Keratinocyte (primary cell): ENCODE results near the gene NPAS3. TPM values are rescaled to one million over a fixed set of nuclear protein-coding genes. Genes with fewer than 3 reads are reported as not detected.

Source experiments
- DNase-seq: peaks from one replicate; pipeline ENCODE4 v3.0.0-alpha.2; 2011; ENCODE audit warnings: low read depth, missing footprints, low spot score
- FAIRE-seq: peaks from 2 replicates; lab custom pipeline; 2011; peaks lifted over from hg19 to GRCh38; lab: Jason Lieb, UNC
- H2AFZ ChIP-seq: 2 replicates; pipeline ENCODE4 v1.6.0; 2012; ENCODE audit warnings: low read length, control low read depth, inconsistent platforms; ENCODE audit not compliant: control insufficient read depth
- H3K27ac ChIP-seq: 2 replicates; pipeline ENCODE4 v1.5.1; 2011; ENCODE audit warnings: low read length; ENCODE audit not compliant: control insufficient read depth, insufficient read depth
- H3K27me3 ChIP-seq: 3 replicates; pipeline ENCODE4 v1.6.0; 2011; ENCODE audit warnings: low read length; ENCODE audit not compliant: control insufficient read depth, insufficient read depth; ENCODE audit errors: extremely low read depth
- H3K36me3 ChIP-seq, 2 experiments: 2 replicates in 1 of 2; 3 replicates in 1 of 2; pipeline ENCODE4 v1.5.1; 2011; ENCODE audit warnings: low read length in 2 of 2, mild to moderate bottlenecking in 1 of 2; ENCODE audit not compliant: control insufficient read depth in 2 of 2, insufficient read depth in 2 of 2; ENCODE audit errors: extremely low read depth in 1 of 2
- H3K4me1 ChIP-seq: 3 replicates; pipeline ENCODE4 v1.5.1; 2011; ENCODE audit warnings: low read length; ENCODE audit not compliant: control insufficient read depth, insufficient read depth; ENCODE audit errors: extremely low read depth
- H3K4me2 ChIP-seq: 3 replicates; pipeline ENCODE4 v1.6.0; 2011; ENCODE audit warnings: low read depth, low read length; ENCODE audit not compliant: control insufficient read depth, insufficient read depth; ENCODE audit errors: extremely low read depth
- H3K4me3 ChIP-seq, 3 experiments: fragments of 200-600 bp in 1 of 3; sonication (generic) in 1 of 3; 2 replicates in 2 of 3; 3 replicates in 1 of 3; pipeline ENCODE4 v1.5.1; 2011 to 2016; ENCODE audit warnings: low read length in 3 of 3, mild to moderate bottlenecking in 3 of 3, control low read depth in 2 of 3, inconsistent platforms in 1 of 3, low read depth in 1 of 3, mixed read lengths in 1 of 3, mixed run types in 1 of 3, moderate library complexity in 1 of 3; ENCODE audit not compliant: control insufficient read depth in 2 of 3, insufficient read depth in 2 of 3; ENCODE audit errors: extremely low read depth in 1 of 3
- H3K79me2 ChIP-seq: 2 replicates; pipeline ENCODE4 v1.6.0; 2012; ENCODE audit warnings: low read length; ENCODE audit not compliant: control insufficient read depth, insufficient read depth
- H3K9ac ChIP-seq: 3 replicates; pipeline ENCODE4 v1.6.0; 2011; ENCODE audit warnings: low read length; ENCODE audit not compliant: control insufficient read depth, insufficient read depth; ENCODE audit errors: extremely low read depth
- H3K9me1 ChIP-seq: 3 replicates; pipeline ENCODE4 v1.6.0; 2011; ENCODE audit warnings: low read length; ENCODE audit not compliant: control insufficient read depth, insufficient read depth; ENCODE audit errors: extremely low read depth
- H3K9me3 ChIP-seq: 2 replicates; pipeline ENCODE4 v1.5.1; 2012; ENCODE audit warnings: low read depth, low read length; ENCODE audit not compliant: control insufficient read depth
- H4K20me1 ChIP-seq: 3 replicates; pipeline ENCODE4 v1.6.0; 2011; ENCODE audit warnings: low read length; ENCODE audit not compliant: control insufficient read depth, insufficient read depth; ENCODE audit errors: extremely low read depth
- CTCF ChIP-seq, 3 experiments: IDR thresholded peaks in 1 of 3; conservative IDR thresholded peaks in 1 of 3; optimal IDR thresholded peaks in 1 of 3; 2 replicates in 2 of 3; 3 replicates in 1 of 3; pipeline versions ENCODE3 to v1.5.1; 2011; ENCODE audit warnings: low read length in 3 of 3, mild to moderate bottlenecking in 3 of 3, moderate library complexity in 2 of 3, control low read depth in 1 of 3, inconsistent platforms in 1 of 3; ENCODE audit not compliant: insufficient read depth in 2 of 3; ENCODE audit errors: extremely low read depth in 1 of 3
- EZH2 ChIP-seq: IDR thresholded peaks from one replicate; pipeline ENCODE4 v1.6.1; 2012; ENCODE audit warnings: inconsistent platforms, mild to moderate bottlenecking, low read length, moderate library complexity
- dilution Hi-C: fragments of 300-500 bp; cut with MboI; formaldehyde crosslinking; loops from one replicate; pipeline ENCODE4 v1.7.0; 2020; ENCODE audit warnings: low sequenced_read_pairs; ENCODE audit not compliant: extremely low pct_ligation_motif_present
- polyA plus RNA-seq, 5 experiments: library from polyadenylated mRNA; depleted of rRNA in 3 of 5; stranded (reverse) in 3 of 5; stranded (forward) in 1 of 5; unstranded in 1 of 5; fragments of >200 nt; gene quantifications; 1 replicate in 1 of 5; 2 replicates in 3 of 5; 3 replicates in 1 of 5; pipeline versions ENCODE4 v1.2.1 to v1.2.3, GENCODE V29; 2011 to 2012; ENCODE audit warnings: missing spikeins in 2 of 5, low read depth in 1 of 5, low replicate concordance in 1 of 5

NPAS3 gene
- polyA plus RNA-seq, 1 donor (not counting 4 experiments of a cell fraction or from before 2014, with no cell fraction given) = 0.07 TPM

DNA sequence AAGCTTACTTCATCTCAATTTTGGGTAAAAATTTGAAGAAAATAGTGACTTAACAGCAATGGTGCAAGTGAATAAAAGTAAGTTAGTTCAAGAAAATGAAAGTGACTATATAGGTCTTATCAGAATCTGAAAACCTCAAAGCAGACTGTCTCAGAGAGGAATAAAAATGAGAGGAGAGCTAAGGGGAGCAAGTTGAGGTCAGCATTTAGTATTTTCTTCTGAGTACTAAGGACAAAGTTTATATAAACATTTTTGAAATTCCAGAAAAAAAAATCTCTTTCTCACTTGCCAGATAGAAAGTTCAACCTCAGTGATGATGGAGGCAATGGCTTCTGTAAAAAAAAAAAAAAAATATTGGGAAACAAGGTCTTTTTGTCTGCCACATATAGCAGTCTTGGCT, 414.1 kb downstream of the NPAS3 start:
- dilution Hi-C loops = no loop called here
- no peaks in the 10 kb centered on the region for H3K9me1 ChIP-seq

GRCh38 chr14:33356181-33356580, 417.5 kb downstream of the NPAS3 start:
- H3K79me2 ChIP-seq = no peaks in the 10 kb centered on the region
- no peaks in the 10 kb centered on the region for H3K9me3 ChIP-seq
- FAIRE-seq (no peak), DNase-seq (no peak)
- no peak overlapping the region for H2AFZ ChIP-seq
- no peaks in the 10 kb centered on the region for H3K27me3 ChIP-seq
- TF ChIP-seq EZH2 = no peak
- TF ChIP-seq CTCF (optimal IDR thresholded peaks at IDR 0.05 in 1 of 3, IDR thresholded peaks at IDR 0.05 in 1 of 3, conservative IDR thresholded peaks at IDR 0.05 in 1 of 3; ENCODE audit: extremely low read depth in 1 of 3, insufficient read depth in 2 of 3, low read length in 3 of 3) = no peak
- no peaks in the 10 kb centered on the region for H4K20me1 ChIP-seq
- no peak overlapping the region for H3K4me2 ChIP-seq
- H3K27ac ChIP-seq = no peak overlapping the region
- H3K9me1 ChIP-seq = no peaks in the 10 kb centered on the region
- no peaks in the 10 kb centered on the region for H3K36me3 ChIP-seq
- dilution Hi-C loops = no loop called here
- no peak overlapping the region for H3K9ac ChIP-seq
- H3K4me3 ChIP-seq = no peak overlapping the region
- H3K4me1 ChIP-seq = no peaks in the 10 kb centered on the region

More for the DNA sequence above, 414.1 kb downstream of the NPAS3 start:
- Histone ChIP-seq H2AFZ (no peak overlapping the region), H3K9ac (no peak overlapping the region), H4K20me1 (no peaks in the 10 kb centered on the region), H3K9me3 (no peaks in the 10 kb centered on the region), H3K4me1 (no peaks in the 10 kb centered on the region), H3K79me2 (no peaks in the 10 kb centered on the region), H3K27ac (no peak overlapping the region), H3K4me2 (no peak overlapping the region), H3K27me3 (peaks cover 3% of the 10 kb centered on the region), H3K4me3 (no peak overlapping the region), H3K36me3 (no peaks in the 10 kb centered on the region)
- FAIRE-seq (no peak), DNase-seq (no peak)
- TF ChIP-seq EZH2 = no peak
- TF ChIP-seq CTCF (optimal IDR thresholded peaks at IDR 0.05 in 1 of 3, IDR thresholded peaks at IDR 0.05 in 1 of 3, conservative IDR thresholded peaks at IDR 0.05 in 1 of 3; ENCODE audit: extremely low read depth in 1 of 3, insufficient read depth in 2 of 3, low read length in 3 of 3) = no peak
